ENCODE measurements around the gene OSBPL9. TPM values are rescaled to one million over a fixed set of nuclear protein-coding genes. Genes with fewer than 3 reads are reported as not detected.

The OSBPL9 gene
- total RNA-seq, 1 experiment from 2014 or later = 52.6 TPM

DNA sequence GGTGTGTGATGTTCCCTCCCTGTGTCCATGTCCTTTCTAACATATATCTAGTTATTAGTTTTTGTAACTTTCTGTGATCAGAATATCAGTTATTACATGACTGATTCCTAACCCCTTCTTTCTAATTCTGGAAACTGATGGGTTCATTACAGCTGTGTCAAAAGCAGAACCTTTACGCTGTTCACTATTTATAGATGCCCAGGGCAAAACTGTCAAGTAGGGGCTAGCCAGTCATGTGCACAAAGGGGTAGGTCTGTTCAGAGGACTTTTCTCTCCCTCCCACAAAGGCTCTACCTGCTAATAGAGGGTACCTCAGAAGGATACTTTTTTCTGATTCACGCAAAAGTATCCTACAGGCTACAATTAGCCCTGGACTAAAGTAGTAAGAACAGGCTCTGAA, 182.5 kb downstream of the OSBPL9 start:
- Histone ChIP-seq H3K9ac (ENCODE audit: low read length) (no peak overlapping the region), H3K27ac (ENCODE audit: low read depth, low read length) (no peak overlapping the region), H3K4me2 (ENCODE audit: low read length) (no peak overlapping the region), H3K9me3 (ENCODE audit: control insufficient read depth in 1 of 2, insufficient read depth in 1 of 2, low read depth in 1 of 2, low read length in 2 of 2) (no peaks in the 10 kb centered on the region), H3K9me2 (ENCODE audit: insufficient read depth) (no peaks in the 10 kb centered on the region), H3K79me2 (ENCODE audit: insufficient read depth, low read length) (no peaks in the 10 kb centered on the region), H4K20me1 (ENCODE audit: insufficient read depth) (peaks cover 3% of the 10 kb centered on the region; the same call in 1 of the 2 replicates), H3K36me3 (ENCODE audit: control insufficient read depth in 1 of 2, insufficient read depth in 2 of 2, low read length in 2 of 2) (peaks cover 11 to 25% of the 10 kb centered on the region in 2 experiments; a peak in 3 of 4 replicates), H3K27me3 (ENCODE audit: insufficient read depth, low read length) (no peaks in the 10 kb centered on the region), H3K4me3 (replicated peaks in 1 of 2; ENCODE audit: low read depth in 1 of 2, low read length in 2 of 2) (no peak overlapping the region), H2AFZ (ENCODE audit: low read depth, low read length, poor library complexity, severe bottlenecking) (no peak overlapping the region), H3K4me1 (ENCODE audit: control insufficient read depth in 1 of 2, insufficient read depth in 2 of 2, low read length in 2 of 2) (no peaks in the 10 kb centered on the region)
- no peak for TF ChIP-seq ELF1 (IDR thresholded peaks at IDR 0.05; ENCODE audit: borderline replicate concordance, low read depth)
- TF ChIP-seq ZFX (IDR thresholded peaks at IDR 0.05) = no peak
- no peak for TF ChIP-seq EZH2phosphoT487 (IDR thresholded peaks at IDR 0.05; ENCODE audit: borderline replicate concordance)
- TF ChIP-seq SP1 (IDR thresholded peaks at IDR 0.05; ENCODE audit: low read depth) = no peak
- TF ChIP-seq, protein P1, sequence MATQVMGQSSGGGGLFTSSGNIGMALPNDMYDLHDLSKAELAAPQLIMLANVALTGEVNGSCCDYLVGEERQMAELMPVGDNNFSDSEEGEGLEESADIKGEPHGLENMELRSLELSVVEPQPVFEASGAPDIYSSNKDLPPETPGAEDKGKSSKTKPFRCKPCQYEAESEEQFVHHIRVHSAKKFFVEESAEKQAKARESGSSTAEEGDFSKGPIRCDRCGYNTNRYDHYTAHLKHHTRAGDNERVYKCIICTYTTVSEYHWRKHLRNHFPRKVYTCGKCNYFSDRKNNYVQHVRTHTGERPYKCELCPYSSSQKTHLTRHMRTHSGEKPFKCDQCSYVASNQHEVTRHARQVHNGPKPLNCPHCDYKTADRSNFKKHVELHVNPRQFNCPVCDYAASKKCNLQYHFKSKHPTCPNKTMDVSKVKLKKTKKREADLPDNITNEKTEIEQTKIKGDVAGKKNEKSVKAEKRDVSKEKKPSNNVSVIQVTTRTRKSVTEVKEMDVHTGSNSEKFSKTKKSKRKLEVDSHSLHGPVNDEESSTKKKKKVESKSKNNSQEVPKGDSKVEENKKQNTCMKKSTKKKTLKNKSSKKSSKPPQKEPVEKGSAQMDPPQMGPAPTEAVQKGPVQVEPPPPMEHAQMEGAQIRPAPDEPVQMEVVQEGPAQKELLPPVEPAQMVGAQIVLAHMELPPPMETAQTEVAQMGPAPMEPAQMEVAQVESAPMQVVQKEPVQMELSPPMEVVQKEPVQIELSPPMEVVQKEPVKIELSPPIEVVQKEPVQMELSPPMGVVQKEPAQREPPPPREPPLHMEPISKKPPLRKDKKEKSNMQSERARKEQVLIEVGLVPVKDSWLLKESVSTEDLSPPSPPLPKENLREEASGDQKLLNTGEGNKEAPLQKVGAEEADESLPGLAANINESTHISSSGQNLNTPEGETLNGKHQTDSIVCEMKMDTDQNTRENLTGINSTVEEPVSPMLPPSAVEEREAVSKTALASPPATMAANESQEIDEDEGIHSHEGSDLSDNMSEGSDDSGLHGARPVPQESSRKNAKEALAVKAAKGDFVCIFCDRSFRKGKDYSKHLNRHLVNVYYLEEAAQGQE (IDR thresholded peaks at IDR 0.05; ENCODE audit: low read depth) = no peak
- TF ChIP-seq POLR2AphosphoS5 (IDR thresholded peaks at IDR 0.05; ENCODE audit: low read depth, low read length) = no peak
- TF ChIP-seq SRF (IDR thresholded peaks at IDR 0.05; ENCODE audit: low read depth) = no peak
- no peak for TF ChIP-seq POLR2A (IDR thresholded peaks at IDR 0.05; ENCODE audit: borderline replicate concordance, extremely low read depth, insufficient read depth, insufficient read length)
- no peak for TF ChIP-seq JUND (IDR thresholded peaks at IDR 0.05)
- TF ChIP-seq EGR1 (IDR thresholded peaks at IDR 0.05; ENCODE audit: low read depth) = no peak
- no peak for TF ChIP-seq ZBTB33 (IDR thresholded peaks at IDR 0.05; ENCODE audit: extremely low read depth, insufficient replicate concordance, low read length)
- TF ChIP-seq EZH2 (IDR thresholded peaks at IDR 0.05) = no peak
- TF ChIP-seq CEBPB (IDR thresholded peaks at IDR 0.05; ENCODE audit: low read depth) = no peak
- TF ChIP-seq CTCF (IDR thresholded peaks at IDR 0.05 in 2 of 3, conservative IDR thresholded peaks at IDR 0.05 in 1 of 3; ENCODE audit: borderline replicate concordance in 1 of 3, insufficient read depth in 1 of 3, low read depth in 2 of 3, low read length in 2 of 3) = no peak
- no peak for TF ChIP-seq SIN3A (IDR thresholded peaks at IDR 0.05; ENCODE audit: low read depth)
- TF ChIP-seq, protein P2, sequence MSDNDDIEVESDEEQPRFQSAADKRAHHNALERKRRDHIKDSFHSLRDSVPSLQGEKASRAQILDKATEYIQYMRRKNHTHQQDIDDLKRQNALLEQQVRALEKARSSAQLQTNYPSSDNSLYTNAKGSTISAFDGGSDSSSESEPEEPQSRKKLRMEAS (IDR thresholded peaks at IDR 0.05) = no peak
- no peak for TF ChIP-seq RAD21 (IDR thresholded peaks at IDR 0.05; ENCODE audit: low read depth)
- TF ChIP-seq CBX3 (IDR thresholded peaks at IDR 0.05; ENCODE audit: low read depth) = no peak
- TF ChIP-seq, protein P3, sequence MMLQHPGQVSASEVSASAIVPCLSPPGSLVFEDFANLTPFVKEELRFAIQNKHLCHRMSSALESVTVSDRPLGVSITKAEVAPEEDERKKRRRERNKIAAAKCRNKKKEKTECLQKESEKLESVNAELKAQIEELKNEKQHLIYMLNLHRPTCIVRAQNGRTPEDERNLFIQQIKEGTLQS (IDR thresholded peaks at IDR 0.05) = no peak
- TF ChIP-seq TCF7L2 (IDR thresholded peaks at IDR 0.05; ENCODE audit: borderline replicate concordance, extremely low read depth, insufficient read depth, insufficient read length) = no peak
- BruUV-seq (replicated peaks) = no TSS peak
- intact Hi-C loops (cut with micrococcal nuclease) = no loop called here
- RAD21 ChIA-PET (ENCODE audit: low non-redundant PET in 1 of 2, low total read pairs in 2 of 2, uncharacterized antibody in 2 of 2, unreplicated experiment in 2 of 2) = no interaction called here
- POLR2A ChIA-PET = no interaction called here
- no peak for DNase-seq (ENCODE audit: low read depth, low spot score)
- no peak for ATAC-seq
- CTCF ChIA-PET = no interaction called here
